GM21526 (cell line): ENCODE measurements around the gene PDCD11.

ENCODE experiments used
- ATAC-seq: cut with Tn5 transposase; IDR thresholded peaks from one replicate; pipeline ENCODE4 v1.9.1; 2021; ENCODE audit warnings: moderate library complexity; ENCODE audit not compliant: unreplicated experiment, low FRiP score

The PDCD11 gene

GRCh38 chr10:103448746-103449145, 52.3 kb downstream of the PDCD11 start:
- ATAC-seq: no peak

- ATAC-seq: no peak
Measured at GRCh38 chr10:103449208-103450144, 53.0 kb downstream of the PDCD11 start.

- no peak for ATAC-seq
Measured at GRCh38 chr10:103450201-103450695, 53.8 kb downstream of the PDCD11 start.

GRCh38 chr10:103451091-103451813, 54.8 kb downstream of the PDCD11 start:
- ATAC-seq: no peak

DNA sequence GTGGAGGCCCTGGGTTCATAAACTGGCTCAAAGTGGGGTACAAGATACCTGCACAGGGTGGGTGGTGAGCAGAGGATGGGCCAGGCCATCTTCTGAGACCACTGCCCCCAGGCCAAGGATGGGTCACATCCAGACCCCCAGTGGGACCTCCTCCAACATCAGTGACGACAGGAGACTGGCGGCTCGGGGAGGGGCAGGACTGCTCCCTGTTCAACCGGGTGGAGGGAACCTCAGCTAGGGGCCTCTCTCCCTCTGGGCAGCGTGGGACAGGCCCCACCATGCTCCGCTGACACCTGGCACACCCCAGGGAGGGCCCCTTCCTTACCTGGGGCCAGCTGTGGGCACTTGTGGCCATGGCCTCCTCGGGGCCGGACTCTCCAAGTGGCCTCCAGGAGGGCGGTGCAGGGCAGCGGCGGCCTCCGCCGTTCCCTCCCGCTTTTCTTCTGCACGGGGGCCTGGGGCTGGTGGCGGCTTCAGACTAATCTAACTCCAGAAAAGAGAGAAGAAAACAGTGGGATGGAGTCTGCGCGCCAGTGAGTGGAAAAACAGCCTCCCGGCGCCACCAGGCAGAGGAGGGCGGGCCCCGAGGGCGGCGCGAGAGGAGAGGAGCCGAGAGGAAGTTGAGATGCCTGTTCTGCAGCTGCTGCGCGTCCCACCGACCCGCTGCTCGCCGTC, 55.5 kb downstream of the PDCD11 start, which contains the start of gene CALHM2:
Gene CALHM2, minus strand, starts transcription at position 540 of the 675 bp plus-strand sequence. CDS start 2,429 bp downstream, outside the sequence.
- peak; percentile 57 for ATAC-seq

DNA sequence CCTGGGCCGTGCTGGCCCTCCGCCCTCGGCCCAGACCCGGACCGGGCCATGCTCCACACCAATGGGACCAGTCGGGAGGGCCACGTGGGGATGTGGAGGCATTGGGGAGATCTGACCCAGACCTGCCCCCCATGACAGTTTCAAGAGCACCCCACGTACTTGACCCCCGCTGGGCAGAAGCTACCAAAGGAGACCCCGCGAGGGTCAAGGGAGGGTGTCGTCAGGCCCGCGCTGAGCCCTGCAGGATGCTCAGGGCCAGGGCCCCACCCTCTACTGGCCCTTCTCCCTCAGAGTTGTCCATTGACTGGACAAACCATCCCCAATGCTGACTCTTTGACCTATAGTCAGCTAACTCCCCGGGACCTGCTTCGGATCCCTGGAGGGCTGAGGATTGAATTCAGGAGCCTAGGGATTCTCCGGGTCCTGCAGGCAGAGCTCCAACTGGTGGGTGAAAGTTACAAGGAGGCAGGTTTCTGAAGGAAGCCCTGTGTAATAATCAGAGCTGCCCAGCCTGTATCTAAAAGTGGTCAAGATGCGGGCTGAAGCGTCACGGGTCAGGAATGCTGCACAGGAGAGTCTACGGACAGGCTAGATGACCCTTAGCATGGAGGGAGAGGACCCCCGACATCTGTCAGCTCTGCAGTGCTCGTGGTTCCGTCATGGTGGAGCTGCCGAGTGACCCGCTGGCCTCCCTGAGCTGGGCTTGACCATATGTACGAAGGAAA, 56.2 kb downstream of the PDCD11 start:
- peak; percentile 10 for ATAC-seq

DNA sequence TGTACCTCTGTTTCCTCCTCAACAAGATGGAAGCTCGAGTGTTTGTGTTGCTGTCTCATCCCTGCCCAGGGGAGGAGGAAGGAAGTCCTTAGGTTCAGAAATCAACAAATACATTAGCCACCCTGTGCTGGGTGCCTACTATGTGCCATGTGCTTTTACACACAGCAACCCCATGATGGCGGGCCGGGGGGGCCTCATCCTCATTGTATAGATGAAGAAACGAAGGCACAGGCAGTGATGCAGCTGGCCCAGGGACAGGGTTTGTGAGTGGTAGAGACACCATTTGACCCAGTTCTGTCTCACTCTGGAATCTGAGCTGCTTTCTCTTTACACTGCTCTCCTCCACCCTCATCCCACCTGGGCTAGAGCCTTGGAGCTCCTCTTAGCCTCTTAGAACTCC, 57.6 kb downstream of the PDCD11 start:
- ATAC-seq: no peak

- no peak for ATAC-seq
Measured at GRCh38 chr10:103455235-103455634, 58.8 kb downstream of the PDCD11 start.

- no peak for ATAC-seq
Measured at GRCh38 chr10:103456074-103456660, 59.7 kb downstream of the PDCD11 start.

DNA sequence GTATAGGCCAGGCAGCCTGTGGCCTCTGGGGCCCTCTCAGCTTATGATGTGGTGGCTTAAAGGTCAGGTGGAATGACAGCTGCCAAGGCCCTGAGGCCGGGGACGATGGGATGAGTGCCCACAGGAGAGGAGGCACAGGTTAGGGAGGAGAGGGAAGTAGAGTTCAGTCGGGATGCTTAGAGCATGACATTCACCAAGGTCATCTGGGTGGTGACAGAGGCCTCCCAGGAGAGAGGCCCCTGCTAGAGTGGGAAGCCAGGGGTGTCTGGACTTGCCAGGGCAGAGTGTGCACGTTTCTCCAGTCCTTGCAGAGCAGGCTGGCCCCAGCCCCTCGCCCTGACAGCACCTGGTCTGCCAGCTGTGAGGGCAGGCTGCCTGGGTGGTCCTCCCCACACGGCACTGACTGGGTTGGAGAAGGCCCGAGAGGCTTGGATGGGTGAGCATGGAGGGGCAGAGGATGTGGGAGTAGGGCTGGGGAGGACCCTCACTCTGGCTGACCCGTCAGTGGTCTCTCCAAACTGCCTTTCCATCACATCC, 60.8 kb downstream of the PDCD11 start:
- no peak for ATAC-seq

GRCh38 chr10:103457896-103458583, 61.6 kb downstream of the PDCD11 start:
- ATAC-seq: no peak

DNA sequence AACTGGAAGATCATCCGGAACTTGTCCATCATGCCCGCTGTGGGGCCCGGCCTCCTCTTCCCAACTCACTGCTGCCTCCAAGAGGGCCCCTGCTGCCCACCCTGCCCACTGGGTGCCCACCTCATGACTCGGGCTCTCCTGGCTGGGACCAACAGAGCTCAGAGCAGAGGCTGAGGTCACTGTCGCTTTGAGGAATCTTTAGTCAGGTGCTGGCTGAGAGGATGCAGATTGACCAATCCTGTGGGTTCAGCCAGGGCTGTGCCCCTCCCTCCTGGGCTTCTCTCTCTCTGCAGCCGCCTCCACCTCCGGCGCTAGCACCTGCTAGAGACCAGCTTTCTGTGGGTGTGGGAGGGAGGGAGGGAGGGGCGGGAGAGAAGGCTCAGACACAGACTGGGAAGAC, 62.3 kb downstream of the PDCD11 start, which contains the start of gene CALHM1:
Gene CALHM1, minus strand, starts transcription at position 181 of the 400 bp plus-strand sequence. Its CDS starts 149 bp downstream, at position 32.
- ATAC-seq: peak; percentile 63

- no peak for ATAC-seq
Measured at GRCh38 chr10:103459615-103460014, 63.2 kb downstream of the PDCD11 start.

DNA sequence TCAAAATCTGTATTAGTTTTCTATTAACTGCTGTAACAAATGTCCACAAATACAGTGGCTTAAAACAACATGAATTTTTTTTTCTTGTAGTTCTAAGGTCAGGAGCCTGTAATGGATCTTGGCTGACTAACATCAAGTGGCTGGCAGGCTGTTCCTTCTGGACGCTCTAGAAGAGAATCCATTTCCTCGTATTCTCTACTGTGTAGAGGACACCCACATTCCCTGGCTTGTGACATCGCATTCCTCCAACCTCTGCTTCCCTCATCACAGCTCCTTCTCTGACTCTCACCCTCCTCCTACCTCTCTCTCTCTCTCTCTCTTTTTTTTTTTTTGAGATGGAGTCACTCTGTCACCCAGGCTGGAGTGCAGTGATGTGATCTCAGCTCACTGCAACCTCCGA, 67.1 kb downstream of the PDCD11 start:
- no peak for ATAC-seq

GRCh38 chr10:103465411-103466179, 69.2 kb downstream of the PDCD11 start:
- ATAC-seq: no peak

DNA sequence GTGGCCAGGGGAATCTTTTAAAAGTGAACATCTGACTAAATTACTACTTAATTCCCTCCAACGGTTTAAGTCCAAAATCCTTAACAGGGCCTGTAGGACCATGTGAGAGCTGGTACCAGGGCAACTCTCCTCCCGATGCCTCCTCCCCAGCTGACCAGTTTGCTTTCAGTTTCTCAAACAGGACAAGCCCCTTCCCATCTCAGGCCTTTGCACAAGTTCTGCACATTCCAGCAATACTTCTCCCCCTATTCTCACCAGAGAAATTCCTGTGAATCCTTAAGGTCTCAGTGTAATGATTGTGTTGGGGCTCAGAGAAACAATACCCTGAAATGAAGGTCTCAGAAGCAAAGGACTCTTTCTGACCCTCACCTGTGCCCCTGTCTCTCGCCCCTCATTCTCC, 70.3 kb downstream of the PDCD11 start:
- ATAC-seq: no peak

GRCh38 chr10:103467406-103467805, 71.0 kb downstream of the PDCD11 start:
- no peak for ATAC-seq

DNA sequence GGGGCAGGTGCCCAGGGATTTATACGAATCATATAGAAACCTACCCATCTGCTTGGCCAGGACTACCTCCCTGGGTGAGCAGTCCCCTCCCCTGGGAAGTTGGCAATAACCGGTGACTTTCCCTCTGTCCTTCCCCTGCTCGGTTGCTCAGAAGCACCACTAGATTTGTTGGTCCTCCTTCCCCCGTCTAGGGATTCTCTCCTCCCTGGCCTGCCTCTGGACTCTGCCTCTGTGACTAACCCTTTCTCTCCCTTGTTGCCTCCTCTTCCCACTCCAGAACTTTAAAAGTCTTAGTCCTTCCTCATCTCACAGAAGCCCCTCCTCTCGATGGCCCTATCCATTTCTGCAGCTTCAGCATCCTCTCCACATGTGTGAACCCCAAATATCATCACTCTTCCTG, 72.8 kb downstream of the PDCD11 start:
- no peak for ATAC-seq
